ENCODE data around the gene CRTAP.
"Not testable (repeated sequence)": the region's sequence is repeated elsewhere in the genome, so short reads cannot be mapped to it uniquely, and the experiment has no call there.

Gene CRTAP

DNA sequence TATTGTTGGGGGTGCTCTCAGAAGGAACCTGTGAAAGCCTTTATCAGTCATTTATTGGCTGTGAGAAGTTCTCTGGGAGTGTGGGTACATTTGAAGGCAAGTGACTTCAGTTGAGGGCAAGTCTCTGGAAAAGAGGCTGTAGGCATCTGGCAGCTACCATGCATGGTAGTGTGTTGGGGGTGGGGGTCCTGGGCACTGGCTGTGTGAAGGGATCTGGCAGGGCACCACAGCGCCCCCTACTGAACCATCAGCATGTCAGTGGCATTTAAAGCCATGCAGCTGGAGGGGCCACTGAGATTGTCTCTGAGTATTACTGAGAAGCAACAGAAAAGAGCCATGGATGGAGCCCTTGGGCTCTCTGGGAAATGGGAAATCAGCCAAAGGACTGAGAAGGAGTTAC, 30.6 kb downstream of the CRTAP start:
- no peak for DNase-seq (ENCODE audit: low read depth)

DNA sequence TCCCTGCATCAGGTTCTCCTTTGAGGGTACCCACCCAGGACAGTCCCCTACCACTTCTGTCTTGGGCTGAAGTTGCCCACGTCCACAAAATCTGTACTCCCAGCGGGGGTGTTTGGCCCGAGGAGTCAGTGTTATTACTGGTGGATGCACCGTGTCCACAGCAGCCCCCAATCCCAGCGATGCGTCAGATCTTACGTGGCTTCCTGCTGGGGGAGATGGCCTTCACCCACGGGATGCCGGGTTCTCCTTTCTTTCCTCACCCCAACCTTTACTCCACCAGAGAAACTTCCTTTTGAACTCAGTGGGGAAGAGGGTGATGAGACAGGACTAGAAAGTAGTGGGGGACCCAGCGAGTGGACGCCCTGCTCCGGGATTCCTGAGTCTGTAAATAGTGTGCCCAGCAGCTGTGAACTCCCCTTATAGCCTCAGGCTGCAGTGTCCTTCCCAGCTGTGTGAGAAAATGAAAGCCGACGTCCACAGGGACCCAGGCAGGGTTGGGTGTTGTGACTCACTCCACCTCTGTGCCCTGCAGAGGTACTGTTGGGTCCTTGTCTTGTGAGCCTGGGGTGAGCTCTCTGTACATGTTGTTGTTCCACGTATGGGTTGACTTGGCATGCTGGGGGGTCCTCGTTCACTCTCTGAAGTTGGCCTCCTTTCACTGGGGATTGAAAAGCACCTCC, 31.5 kb downstream of the CRTAP start:
- no peak for DNase-seq (ENCODE audit: low read depth)

GRCh38 chr3:33145901-33146580, 32.2 kb downstream of the CRTAP start:
- DNase-seq (ENCODE audit: low read depth) = no peak

- DNase-seq (ENCODE audit: low read depth) = no peak
These were observed 33.1 kb downstream of the CRTAP start for GRCh38 chr3:33146791-33147445.

DNA sequence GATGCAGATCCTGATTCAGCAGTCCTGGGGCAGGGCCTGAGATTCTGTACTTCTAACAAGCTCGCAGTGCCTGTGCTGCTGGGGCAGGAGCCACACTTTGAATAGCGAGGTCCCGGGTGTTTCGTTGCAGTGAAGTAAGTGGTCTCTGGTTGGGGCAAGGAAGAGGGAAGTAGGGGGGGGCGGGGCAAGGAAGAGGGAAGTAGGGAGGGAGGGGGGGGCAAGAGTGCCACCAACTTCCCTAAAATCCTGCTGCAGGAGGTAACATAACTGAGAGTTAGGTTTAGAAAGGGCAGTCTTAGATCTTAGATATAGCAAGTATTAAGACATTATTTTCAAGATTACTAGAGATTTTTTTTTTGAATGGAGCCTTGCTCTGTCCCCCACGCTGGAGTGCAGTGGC, 35.5 kb downstream of the CRTAP start:
- no peak for DNase-seq (ENCODE audit: low read depth)

DNA sequence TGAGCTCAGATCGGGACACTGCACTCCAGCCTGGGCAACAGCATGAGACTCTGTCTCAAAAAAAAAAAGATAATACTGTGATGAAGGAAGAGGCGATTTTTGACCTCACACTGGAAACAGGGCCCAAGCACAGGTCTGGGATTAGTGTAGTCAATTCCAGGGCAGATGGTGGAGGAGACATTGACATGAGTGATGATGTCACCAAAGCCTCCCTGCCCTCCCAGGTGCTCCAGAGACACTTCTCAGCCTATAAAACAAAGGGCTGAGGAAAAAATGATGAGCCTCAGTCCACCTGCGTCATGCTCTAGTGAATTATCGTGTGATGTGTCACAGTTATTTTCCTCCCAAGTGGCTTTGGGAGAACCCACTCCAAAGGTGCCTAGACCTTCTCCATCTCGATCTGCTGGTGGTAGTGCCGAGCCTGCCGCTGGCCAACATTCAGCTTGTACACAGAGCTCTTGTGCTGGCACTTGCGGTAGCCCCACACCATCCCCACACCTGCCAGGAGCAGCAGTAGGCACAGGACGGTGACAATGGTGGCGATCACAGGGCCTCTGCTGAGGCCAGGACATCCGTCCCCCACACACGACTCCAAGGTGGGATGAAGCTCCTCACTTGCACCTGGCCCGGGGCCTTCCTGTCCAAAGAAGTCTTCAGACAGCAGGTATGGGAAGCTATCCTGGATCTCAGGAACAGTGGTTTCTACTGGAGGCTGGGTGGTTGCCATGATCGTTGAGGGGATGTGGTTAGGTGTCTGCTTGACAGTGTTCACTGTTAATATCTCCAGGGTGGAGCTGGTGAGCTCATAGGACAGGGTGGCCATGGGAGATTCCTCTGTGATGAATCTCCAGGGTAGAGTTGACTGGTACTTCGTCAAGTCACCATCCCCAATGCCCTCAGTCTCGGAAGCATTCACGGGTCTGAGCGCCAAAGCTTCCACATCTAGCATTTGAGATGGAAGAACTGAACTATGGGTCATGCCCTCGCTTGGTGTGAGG, 38.8 kb downstream of the CRTAP start:
- no peak for DNase-seq (ENCODE audit: low read depth)

- no peak for DNase-seq (ENCODE audit: low read depth)
These were observed 40.0 kb downstream of the CRTAP start for GRCh38 chr3:33153782-33154181.

- DNase-seq (ENCODE audit: low read depth) = no peak
These were observed 41.5 kb downstream of the CRTAP start for GRCh38 chr3:33155301-33155700.

DNA sequence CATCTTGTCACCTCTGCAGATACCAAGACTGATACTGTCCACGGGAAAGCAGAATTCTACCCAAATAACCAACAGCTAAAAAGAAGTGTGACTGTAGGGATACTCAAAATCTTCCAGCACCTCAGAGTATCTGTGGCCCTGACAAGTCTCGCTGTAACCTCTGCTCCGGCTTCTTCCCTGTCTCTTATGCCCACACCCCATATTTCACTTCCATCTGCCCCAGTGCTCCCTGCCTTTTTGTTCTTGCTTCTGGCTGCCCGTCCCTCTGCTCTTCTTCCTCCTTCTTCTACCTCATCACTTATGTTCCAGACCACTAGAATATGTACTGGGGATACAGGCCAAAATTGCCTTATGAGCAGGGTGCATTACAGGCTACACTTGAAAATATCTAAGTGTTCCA, 45.4 kb downstream of the CRTAP start:
- no peak for DNase-seq (ENCODE audit: low read depth)

DNA sequence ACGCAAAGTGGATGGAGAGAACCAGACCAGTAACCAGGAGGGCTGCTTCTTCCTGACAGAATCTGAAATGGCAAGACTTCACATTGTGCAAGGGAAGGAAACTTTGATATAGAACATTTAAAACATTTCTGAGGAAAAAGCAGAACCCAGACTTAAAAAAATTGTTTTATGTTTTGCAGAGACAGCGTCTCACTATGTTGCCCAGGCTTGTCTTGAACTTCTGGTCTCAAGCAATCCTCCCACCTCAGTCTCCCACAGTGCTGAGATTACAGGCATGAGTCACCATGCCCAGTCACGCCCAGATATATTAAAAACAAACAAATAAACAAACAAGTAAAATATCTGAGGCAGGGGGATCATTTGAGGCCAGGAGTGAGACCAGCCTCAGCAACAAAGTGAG, 46.2 kb downstream of the CRTAP start:
- no peak for DNase-seq (ENCODE audit: low read depth)

DNA sequence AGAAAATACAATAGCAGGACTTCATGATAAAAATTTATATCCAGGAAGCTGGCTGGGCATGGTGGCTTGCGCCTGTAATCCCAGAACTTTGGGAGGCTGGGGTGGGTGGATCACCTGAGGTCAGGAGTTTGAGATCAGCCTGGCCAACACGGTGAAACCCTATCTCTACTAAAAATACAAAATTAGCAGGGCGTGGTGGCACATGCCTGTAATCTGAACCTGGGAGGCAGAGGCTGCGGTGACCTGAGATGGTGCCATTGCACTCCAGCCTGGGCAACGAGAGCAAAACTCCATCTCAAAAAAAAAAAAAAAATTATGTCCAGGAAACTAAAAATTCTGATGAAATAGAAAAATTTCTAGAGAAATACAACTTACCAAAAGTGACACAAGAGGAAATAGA, 48.8 kb downstream of the CRTAP start:
- DNase-seq (ENCODE audit: low read depth) = not testable (repeated sequence)

GRCh38 chr3:33165372-33165771, 51.6 kb downstream of the CRTAP start:
- DNase-seq (ENCODE audit: low read depth) = no peak

DNA sequence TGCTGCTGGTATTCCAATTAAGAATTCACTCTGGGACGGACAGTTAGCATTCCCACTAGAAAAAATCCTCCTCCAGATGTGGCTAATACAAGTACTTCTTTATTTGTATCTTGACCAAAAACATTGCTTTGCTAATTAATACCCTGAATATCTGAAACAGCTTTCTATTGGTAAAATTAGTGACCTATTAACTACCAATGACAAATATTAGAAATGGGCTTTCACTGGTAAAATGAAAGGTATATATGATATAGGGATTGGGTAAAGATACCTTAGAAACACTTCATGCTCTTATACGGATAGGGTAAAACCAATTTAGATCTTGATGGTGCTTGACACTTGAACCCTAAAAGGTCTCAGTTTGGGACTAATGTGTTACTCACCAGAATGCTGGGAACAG, 52.3 kb downstream of the CRTAP start:
- no peak for DNase-seq (ENCODE audit: low read depth)

- no peak for DNase-seq (ENCODE audit: low read depth)
These were observed 53.5 kb downstream of the CRTAP start for GRCh38 chr3:33167284-33167683.

DNA sequence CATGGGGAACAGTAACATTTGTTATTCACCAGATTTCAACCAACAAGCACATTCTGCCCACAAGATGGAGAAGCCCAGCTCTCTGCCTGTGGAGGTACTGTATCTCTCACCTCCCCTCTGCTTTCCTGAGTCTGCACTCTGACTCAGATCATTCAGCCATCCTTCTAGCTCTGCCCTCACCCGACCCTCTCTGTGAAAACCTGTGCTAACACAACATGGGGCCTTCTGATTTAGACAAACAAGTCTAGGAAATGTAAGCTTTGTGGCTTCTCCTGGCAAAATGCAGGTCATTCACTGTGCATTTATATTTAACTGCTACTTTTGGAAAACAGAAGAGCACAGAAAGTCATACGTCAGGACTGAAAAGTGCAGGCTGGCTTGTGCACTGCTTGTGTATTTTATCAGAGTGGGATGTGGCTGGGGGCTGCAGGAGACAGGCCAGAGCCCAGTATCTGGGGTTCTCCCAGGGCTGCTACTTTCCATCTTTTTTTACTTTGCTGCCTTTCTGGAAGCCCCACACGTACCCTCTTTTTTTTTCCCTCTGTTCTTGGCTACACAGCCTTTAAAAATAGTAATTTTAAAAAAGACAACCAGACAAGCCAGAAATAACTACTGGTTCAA, 54.0 kb downstream of the CRTAP start:
- DNase-seq (ENCODE audit: low read depth) = no peak

DNA sequence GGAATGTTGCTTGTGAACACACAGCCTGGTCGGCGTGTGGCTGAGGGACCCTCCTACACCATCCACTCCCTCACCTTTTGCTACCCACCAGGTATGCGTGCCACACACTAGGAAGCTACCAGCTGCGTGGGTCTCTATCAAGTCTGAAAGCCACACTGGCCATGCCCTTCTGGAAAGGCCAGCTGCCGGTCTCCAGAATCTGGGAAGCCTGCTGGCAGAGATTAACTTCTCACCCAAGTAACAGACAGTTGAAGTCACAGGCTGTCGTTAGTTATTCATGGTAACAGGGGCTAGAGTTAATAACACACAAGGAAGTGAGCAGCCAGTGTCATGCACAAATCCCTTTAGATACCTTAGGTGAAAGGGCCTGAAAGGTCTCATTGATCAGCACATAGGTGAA, 56.7 kb downstream of the CRTAP start:
- no peak for DNase-seq (ENCODE audit: low read depth)

GRCh38 chr3:33171580-33171979, 57.8 kb downstream of the CRTAP start:
- no peak for DNase-seq (ENCODE audit: low read depth)

GRCh38 chr3:33173103-33173502, 59.3 kb downstream of the CRTAP start:
- no peak for DNase-seq (ENCODE audit: low read depth)

DNA sequence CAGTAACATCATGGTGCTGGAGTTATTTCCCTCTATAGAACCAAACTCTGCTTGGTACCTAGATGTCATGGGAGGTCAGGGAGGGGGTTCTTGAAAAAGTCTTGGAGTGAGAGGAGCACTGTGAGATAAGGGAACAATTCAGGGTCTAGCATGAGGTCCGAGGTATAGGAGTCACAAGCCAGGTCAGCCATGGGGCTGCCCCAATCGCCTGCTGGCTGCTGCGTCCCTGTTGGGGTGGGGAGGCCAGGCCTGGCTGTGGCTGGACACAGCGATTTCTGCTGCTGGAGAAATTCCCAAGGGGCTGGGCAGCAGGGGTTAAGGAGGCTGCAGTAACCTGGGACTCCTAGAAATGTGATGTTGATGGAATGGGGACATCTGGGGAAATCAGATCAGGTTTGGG, 59.9 kb downstream of the CRTAP start:
- DNase-seq (ENCODE audit: low read depth) = no peak

GRCh38 chr3:33174095-33174494, 60.3 kb downstream of the CRTAP start:
- DNase-seq (ENCODE audit: low read depth) = no peak

- no peak for DNase-seq (ENCODE audit: low read depth)
These were observed 61.0 kb downstream of the CRTAP start for GRCh38 chr3:33174711-33175414.
